Measurements from ENCODE around the gene PTPN23.
A peak's percentile ranks its signal among the peaks of the same experiment; 100 is the strongest.

Gene PTPN23

GRCh38 chr3:47376393-47376792, 4.4 kb upstream of the PTPN23 start:
- no peak for DNase-seq

- DNase-seq = no peak
Observed at GRCh38 chr3:47377186-47377585, 3.6 kb upstream of the PTPN23 start.

GRCh38 chr3:47378869-47379268, 2.0 kb upstream of the PTPN23 start:
- DNase-seq = no peak

- DNase-seq = no peak
Observed at GRCh38 chr3:47379411-47379899, 1.4 kb upstream of the PTPN23 start.

- no peak for DNase-seq
Observed at GRCh38 chr3:47380026-47380600, 708 bp upstream of the PTPN23 start.

DNA sequence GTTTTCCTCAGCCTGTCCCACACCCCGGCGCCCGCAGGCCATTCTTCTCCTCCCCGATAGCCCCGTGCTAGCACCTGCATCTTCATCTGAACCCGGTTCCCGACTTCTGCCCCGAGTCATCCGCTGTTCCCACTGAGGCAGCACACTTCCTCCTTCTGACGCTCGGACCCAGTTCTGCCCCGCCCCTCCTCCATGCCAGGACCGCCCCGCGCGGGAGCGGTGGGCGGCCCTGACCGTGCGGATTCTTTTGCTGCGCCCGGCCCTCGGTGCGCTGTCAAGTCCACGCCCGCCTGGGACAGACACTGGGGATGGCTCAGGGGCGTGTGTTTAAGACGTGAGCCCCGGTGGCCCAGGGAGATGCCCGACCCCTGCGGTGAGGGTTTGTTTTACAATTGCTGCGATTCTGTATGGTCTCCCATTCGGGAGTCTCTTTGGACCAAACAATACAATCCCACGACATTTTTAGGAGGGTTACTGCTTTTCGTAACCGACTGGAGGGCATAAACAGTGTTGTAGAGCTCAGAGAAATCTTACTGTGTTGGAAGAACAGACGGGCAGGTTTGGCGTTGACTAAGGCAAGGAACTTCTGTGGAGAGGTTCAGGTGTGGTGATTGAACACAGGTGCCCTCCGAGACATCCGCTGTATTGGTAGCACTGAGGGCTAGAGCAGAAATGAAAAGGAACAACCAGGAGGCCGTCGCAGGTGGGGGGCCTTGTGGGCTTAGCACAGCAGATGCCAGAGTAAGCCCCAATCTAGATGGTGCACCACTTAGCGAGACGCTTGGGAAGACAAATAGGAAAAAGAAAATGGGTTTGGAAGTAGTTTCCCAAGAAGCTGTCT, 716 bp downstream of the PTPN23 start:
- DNase-seq = peak; percentile 85

DNA sequence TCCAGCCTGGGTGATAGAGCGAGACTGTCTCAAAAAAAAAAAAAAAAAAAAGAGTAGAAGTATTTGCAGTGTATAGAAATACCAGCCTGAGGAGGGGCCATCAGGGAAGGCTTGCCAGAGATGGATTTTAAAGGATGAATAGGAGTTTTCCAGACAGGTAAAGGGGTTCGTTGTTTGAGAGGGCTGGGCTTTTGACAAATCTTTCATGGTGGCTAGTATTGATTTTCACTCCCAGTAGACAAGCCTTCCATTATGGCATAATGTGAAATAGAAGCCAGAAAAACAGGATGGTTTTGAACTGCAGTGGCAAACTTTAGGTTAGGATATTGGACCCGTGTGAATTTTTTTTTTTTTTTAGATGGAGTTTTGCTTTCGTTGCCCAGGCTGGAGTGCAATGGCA, 3.6 kb downstream of the PTPN23 start:
- DNase-seq = no peak

- no peak for DNase-seq
Observed at GRCh38 chr3:47385007-47385406, 4.2 kb downstream of the PTPN23 start.

DNA sequence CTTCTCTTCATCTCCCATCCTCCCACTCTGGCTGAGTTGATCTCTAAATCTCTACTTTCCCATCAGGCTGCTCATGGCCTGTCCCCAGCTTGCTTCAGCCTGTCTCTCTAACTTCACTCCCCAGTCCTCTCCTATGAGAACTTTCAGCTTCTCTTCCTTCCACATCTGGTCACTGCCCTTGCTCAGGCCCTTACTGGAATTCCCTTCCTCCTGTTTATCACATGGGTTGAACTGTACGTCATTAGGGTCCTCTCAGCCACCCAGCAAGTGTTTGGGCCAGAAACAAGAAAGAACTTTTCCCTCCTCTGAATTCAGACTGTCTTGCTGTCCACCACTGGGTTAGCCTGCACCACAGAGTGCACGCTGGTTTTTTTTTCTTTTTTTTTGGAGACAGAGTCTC, 5.0 kb downstream of the PTPN23 start:
- DNase-seq = no peak

DNA sequence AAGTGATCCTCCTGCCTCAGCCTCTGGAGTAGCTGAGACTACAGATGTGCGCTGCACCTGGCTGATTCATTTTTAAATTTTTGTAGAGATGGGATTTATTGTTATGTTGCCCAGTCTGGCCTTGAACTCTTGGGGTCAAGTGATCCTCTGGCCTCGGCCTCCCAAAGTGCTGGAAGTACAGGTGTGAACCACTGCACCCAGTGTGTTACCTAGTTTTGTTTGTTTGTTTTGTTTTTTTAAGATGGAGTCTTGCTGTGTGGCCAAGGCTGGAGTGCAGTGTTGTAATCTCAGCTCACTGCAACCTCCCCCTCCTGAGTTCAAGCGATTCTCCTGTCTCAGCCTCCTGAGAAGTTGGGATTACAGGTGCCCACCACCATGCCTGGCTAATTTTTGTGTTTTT, 12.1 kb downstream of the PTPN23 start:
- no peak for DNase-seq

- peak; percentile 41 for DNase-seq
Observed at GRCh38 chr3:47394140-47394870, 13.5 kb downstream of the PTPN23 start.

DNA sequence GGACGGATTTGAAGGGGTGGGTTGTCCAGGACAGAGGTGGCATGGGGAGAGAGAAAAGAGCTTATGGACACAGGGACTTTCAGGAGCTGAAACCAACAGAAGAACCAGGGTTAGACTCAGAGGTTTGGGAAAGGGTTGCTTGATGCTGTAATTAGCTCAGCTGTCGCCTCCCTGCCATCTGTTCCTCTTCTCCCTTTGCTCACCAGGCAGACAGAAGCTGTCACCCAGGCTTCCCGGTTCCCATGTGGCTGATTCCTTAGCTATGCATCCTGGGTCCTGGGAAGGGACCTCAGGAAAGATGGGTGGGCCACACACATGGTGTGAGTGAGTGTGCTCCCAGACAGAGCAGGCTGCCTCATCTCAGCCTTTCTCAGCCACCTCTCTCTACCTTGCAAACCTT, 14.1 kb downstream of the PTPN23 start:
- no peak for DNase-seq

DNA sequence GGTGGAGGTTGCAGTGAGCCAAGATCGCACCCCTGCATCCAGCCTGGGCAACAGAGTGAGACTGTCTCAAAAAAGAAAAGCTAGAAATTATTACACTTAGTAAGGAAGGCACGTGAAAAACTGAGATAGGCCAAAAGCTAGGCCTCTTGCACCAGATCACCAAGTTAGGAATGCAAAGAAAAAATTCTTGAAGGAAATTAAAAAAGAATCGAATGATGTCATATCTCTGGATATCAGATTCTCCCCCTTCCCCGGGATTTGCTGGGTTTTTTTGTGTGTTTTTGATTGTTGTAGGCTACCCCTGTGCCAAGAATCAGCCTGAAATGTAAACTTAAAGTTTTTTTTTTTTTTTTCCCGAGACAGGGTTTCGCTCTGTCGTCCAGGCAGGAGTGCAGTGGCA, 17.4 kb downstream of the PTPN23 start:
- DNase-seq = no peak

- no peak for DNase-seq
Observed at GRCh38 chr3:47399016-47399415, 18.2 kb downstream of the PTPN23 start.

- no peak for DNase-seq
Observed at GRCh38 chr3:47399531-47400270, 18.9 kb downstream of the PTPN23 start.

DNA sequence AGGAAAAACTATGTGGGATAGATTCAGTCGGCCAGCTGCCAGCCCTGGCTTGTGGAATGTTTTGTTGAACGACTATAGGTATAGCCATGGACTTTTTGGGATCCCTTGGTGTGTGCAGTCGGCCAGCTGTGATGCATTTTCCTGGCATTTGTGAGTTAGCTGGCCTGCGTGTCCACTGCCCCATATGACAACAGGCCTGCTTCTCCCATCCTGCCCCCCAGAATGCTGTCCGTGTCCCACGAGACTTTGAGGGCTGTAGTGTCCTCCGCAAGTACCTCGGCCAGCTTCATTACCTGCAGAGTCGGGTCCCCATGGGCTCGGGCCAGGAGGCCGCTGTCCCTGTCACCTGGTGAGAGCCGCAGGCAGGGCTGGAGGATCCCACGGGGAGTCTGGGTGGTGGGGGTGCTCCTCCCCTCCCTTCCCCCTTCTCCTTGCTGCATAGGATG, 23.6 kb downstream of the PTPN23 start:
- DNase-seq = peak; percentile 38

DNA sequence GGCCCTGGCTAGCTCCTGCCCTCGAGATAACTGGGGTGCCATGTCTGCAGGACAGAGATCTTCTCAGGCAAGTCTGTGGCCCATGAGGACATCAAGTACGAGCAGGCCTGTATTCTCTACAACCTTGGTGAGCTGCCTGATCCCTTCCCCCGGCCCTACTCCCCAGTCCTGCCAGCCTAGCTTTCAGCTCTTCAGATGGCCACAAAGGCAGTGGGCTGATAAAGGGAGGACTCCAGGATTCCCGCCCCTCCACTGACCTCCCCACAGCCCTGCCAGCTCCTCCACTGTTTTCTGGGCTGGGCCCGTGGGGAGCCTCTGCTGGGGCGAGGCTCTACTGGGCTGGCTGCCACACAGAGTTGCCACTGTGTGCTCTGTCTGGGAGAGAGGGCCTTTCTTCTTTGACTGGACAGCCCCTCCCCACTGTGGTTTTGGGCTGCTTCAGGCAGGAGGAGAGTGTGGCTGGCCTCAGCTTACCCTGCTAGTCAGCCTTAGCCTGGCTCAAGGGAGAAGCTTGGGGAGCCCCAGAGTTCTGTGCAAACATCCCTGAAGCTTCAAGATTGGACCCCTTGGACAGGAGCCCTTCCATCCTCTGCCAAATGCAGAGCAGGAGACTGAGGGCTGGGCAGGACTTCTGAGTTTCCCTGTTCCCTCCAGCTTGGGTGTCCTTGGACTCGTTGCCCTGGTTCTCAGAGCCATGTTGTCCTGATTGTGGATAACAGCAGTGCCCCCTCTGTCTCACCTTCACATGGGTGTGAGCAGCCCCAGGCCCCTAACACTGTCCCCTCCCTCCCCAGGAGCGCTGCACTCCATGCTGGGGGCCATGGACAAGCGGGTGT, 24.4 kb downstream of the PTPN23 start:
- DNase-seq = peak; percentile 50

DNA sequence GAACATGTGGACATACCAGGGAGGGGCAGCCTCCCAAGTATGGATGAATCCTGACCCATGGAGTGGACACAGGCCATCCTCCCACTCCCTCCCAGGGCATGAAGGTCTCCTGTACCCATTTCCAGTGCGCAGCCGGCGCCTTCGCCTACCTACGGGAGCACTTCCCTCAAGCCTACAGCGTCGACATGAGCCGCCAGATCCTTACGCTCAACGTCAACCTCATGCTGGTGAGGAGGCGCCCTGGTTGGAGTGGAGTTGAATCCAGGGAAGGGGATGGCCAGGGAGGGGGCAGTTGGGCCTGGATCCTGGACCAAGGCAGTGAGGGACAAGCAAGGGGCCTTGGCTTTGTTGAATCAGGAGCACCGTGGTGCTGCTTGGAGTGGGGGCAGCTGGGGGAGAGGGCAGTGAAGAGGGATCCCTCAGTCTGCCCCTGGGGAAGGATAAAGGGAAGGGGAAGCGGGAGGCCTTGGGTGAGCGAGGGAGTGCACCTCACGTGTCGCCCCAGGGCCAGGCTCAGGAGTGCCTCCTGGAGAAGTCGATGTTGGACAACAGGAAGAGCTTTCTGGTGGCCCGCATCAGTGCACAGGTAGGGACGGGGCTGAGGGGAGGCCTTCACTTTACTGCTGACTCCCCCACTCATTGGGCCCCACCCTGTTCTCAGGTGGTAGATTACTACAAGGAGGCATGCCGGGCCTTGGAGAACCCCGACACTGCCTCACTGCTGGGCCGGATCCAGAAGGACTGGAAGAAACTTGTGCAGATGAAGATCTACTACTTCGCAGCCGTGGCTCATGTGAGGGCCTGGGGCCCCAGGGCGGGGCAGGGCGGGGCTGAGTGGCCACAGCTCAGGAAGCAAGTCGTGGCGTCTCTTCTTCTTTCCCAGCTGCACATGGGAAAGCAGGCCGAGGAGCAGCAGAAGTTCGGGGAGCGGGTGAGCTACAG, 25.3 kb downstream of the PTPN23 start:
- DNase-seq = no peak

DNA sequence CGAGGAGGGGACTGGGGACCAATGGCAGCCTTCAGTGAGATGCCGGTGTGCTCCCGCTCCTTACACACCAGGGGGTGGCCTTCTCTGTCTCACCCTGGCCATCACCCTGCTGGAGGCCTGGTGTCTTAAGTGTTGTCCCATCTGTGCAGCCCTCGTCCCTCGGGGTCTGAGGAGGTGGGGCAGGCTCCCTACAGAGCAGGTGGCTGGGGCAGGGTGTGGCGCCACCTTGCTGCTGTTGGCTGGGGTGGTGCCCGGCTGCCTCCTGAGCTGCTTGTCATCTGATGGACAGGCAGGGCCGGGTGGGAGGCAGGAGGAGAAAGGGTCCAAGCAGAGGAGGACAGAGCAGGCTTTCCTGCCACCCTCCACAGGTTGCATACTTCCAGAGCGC, 25.9 kb downstream of the PTPN23 start:
- no peak for DNase-seq

DNA sequence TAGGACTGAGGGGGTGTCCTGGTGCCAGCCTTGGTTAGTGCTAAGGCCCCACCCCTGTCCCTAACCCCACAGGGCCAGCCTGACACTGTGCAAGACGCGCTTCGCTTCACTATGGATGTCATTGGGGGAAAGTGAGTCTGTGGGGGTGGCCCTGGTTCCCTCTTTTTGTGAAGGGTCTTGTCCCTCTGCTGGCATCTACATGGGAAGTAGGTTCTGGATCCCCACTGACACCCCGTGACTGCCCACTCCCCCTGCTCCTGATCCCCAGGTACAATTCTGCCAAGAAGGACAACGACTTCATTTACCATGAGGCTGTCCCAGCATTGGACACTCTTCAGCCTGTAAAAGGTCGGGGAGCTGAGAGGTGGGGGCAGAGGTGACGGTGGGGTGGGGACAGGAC, 26.4 kb downstream of the PTPN23 start:
- no peak for DNase-seq
